Activated T-helper 2 cell treated with anti-CD3 and anti-CD28 coated beads, Interferon-gamma antibody, Interleukin-2, Interleukin-4, amounts not matched to agents 10 μg/mL and 5 μg/mL and 100 μg/mL, durations not matched to agents 14 hours and 24 hours and 36 hours (primary cell): ENCODE results near the gene S100A8. TPM values are rescaled to one million over a fixed set of nuclear protein-coding genes. Genes with fewer than 3 reads are reported as not detected.

Source experiments
- DNase-seq: peaks from one replicate; pipeline ENCODE4 v3.0.0; 2021; ENCODE audit warnings: low spot score
- H3K27ac Mint-ChIP-seq: one replicate; pipeline ENCODE4 v1.8.0; 2021; ENCODE audit warnings: mixed read lengths
- H3K27me3 Mint-ChIP-seq: one replicate; pipeline ENCODE4 v1.8.0; 2021; ENCODE audit warnings: low read depth, mixed read lengths
- H3K36me3 Mint-ChIP-seq: one replicate; pipeline ENCODE4 v1.8.0; 2021; ENCODE audit warnings: low read depth, mixed read lengths
- H3K4me1 Mint-ChIP-seq: one replicate; pipeline ENCODE4 v1.8.0; 2021; ENCODE audit warnings: low read depth, mixed read lengths
- H3K4me3 Mint-ChIP-seq: one replicate; pipeline ENCODE4 v1.8.0; 2021; ENCODE audit warnings: low read depth, mild to moderate bottlenecking, moderate library complexity, mixed read lengths
- H3K9me3 Mint-ChIP-seq: one replicate; pipeline ENCODE4 v1.8.0; 2021; ENCODE audit warnings: mixed read lengths
- intact Hi-C: fragments of 100-400 bp; cut with micrococcal nuclease; formaldehyde crosslinking; loops from one replicate; pipeline ENCODE4 v1.15.1; 2023
- total RNA-seq: library from RNA; stranded (reverse); gene quantifications from 2 replicates; pipeline ENCODE4 v1.2.3, GENCODE V29; 2022

S100A8 gene
- total RNA-seq = not detected in 2 replicates

DNA sequence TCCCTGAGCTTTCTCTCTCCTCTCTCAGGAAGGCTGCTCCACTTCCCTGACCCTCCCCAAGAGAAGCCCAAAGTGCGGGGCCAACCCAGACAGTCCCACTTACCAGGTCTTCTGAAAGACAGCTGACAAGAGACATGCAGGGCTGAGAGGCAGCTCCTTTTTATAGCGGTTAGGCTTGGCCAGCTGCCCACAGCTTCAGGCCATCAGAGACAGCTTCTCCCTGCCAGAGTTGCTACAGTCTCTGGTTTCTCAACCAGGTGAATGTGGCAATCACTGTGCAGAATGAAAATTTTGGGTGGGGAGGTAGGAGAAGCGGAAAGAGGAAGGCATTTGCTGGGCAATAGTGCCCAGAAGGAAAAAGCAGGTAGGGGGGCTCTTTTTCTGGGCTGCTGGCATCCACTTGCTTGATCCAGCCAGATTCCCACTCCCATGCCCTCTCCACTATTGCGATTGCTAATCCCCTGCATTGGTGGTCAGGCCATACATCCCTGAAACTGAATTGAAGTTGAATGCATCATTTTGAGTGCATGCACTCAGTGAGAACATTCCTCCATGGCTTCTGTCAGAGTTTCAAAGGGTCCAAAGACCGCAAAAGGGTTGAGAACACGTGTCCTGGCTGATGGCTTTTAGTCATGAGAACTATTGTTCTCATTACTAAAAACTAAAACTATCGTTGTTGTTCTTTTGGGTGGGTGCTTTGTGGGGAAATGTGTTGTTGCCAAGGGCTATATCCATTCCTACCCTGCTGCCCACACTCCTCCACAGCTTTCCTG, at the start of gene S100A8:
TSS of gene S100A8 (minus strand) at position 136 of the 773 bp plus-strand sequence. CDS start 538 bp downstream, outside the sequence.
- peaks cover 4% of the 10 kb centered on the region for H3K4me1 Mint-ChIP-seq
- no peak for DNase-seq
- no peaks in the 10 kb centered on the region for H3K36me3 Mint-ChIP-seq
- no peak within 1 kb of the TSS for H3K4me3 Mint-ChIP-seq
- H3K9me3 Mint-ChIP-seq = no peaks in the 10 kb centered on the region
- H3K27me3 Mint-ChIP-seq = peaks cover 2% of the 10 kb centered on the region
- H3K27ac Mint-ChIP-seq = no peak within 1 kb of the TSS
- intact Hi-C loops = no loop called here

GRCh38 chr1:153439273-153439672, 48.4 kb upstream of the S100A8 start:
- DNase-seq = no peak
- Mint-ChIP-seq H3K4me1 (no peaks in the 10 kb centered on the region), H3K27me3 (peaks cover 2% of the 10 kb centered on the region), H3K4me3 (no peak overlapping the region), H3K9me3 (no peaks in the 10 kb centered on the region), H3K27ac (no peak overlapping the region), H3K36me3 (no peaks in the 10 kb centered on the region)
- intact Hi-C loops = no loop called here

DNA sequence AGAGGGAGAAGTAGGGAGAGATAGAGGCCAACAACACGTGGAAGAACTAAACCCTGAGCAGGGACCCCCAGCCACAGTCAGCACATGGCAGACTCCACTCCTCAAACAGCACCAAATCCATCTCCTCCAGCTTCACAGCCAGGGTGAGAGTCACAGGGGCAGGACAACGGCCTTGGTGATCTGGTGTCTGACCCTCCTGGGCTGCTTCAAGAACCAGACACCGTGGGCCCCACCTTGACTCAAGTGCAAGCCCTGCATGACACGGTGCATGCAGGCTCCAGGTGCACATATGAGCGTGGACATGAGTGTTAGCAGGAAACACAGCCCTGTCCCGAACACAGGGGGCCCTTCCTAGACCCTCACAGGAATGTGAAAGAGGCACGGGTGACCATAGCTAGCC, 47.7 kb upstream of the S100A8 start:
- intact Hi-C loops = no loop called here
- H3K36me3 Mint-ChIP-seq = no peaks in the 10 kb centered on the region
- no peaks in the 10 kb centered on the region for H3K4me1 Mint-ChIP-seq
- H3K27ac Mint-ChIP-seq = no peak overlapping the region
- no peaks in the 10 kb centered on the region for H3K9me3 Mint-ChIP-seq
- H3K4me3 Mint-ChIP-seq = no peak overlapping the region
- peaks cover 2% of the 10 kb centered on the region for H3K27me3 Mint-ChIP-seq
- no peak for DNase-seq

DNA sequence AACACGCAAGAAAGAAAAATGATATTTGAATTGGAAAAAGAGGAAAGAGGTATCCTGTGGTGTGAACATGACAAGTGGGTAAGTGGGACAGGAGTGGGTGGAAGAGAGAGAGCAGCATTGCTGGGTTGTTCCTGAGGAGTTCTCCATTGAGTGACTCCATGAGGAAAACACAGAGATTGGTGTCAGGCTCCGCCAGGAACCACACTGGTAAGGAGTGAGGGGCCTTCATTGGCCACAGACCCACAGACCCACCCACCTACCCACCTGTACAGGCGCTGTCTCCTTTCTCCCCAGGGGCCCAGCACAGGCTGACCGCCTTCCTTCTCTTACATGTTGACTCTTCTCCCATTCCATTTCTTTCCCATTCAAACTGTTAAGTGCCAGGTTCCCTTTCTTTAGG, 46.4 kb upstream of the S100A8 start:
- Mint-ChIP-seq H3K27me3 (peaks cover 2% of the 10 kb centered on the region), H3K36me3 (no peaks in the 10 kb centered on the region), H3K4me3 (no peak overlapping the region), H3K4me1 (no peaks in the 10 kb centered on the region), H3K9me3 (no peaks in the 10 kb centered on the region), H3K27ac (no peak overlapping the region)
- DNase-seq = no peak
- intact Hi-C loops = no loop called here

DNA sequence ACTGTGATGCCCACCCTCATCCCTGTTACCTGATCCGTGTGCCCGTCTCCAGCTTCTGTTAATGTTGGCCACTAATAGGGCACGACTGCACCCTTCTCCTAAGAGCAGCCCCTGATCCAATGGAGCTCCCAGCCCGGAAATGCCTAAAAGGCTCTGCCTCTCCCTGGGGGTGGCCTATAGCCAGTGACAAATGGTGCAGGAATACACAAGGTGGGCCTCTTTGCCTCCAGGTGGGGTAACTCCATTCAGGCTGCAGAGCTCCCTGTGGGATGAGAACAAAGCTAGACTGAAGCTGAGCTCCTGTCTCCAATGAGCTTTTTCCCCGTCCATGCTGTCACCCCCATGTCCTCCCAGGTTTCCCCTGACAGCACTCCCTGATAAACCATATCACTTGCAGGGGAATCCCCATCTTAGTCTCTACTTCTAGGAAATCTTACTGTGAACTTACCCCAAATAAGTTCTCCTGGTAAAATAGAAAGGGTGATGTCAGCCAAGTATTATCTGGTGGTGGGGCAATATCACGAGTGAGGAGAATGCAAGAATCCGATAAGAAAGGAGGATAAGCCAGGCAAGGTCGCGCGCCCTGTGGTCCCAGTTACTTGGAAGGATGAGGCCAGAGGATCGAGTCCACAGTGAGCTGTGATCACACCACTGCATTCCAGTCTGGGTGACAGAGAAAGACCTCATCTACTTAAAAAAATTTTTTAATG, 44.0 kb upstream of the S100A8 start:
- Mint-ChIP-seq H3K27me3 (peaks cover 2% of the 10 kb centered on the region), H3K4me3 (no peak overlapping the region), H3K36me3 (no peaks in the 10 kb centered on the region), H3K27ac (no peak overlapping the region), H3K4me1 (no peaks in the 10 kb centered on the region), H3K9me3 (no peaks in the 10 kb centered on the region)
- no peak for DNase-seq
- intact Hi-C loops = no loop called here

DNA sequence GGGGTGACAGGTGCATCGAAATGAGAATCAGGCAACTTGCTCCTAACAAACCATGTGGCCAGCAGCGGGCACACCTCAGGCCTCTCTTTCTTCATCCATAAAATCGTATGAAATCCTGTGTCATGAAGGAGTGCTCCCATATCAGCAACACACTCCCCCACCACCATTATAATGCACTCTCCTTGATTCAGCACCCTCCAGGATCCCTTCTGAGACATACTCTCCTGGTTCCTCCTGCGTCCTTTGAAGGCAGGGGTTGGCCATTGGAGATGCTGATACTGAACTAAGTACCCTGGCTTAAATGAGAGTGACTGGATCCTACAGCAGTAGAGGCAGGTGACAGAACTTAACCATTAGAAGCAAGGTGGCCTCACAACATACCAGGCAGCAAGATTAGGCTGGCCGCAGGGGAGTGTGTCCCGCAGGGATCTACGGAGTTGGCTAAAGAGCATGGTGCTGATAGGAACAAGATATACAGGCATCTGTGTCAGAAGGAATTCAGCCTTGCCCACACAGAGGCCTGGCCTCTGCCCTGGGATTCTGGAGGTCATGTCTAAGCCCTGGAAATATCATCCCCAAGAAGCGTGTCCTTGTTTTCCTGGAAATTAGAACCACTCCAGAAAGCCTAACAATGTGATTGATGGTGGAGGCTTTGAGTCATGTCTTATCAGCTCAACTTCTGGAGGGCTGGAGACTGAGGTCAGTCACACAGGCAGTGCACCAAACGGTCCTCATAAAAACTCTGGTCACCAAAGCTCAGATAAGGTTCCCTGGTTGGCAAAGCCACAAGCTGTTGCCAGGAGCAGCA, 42.2 kb upstream of the S100A8 start:
- intact Hi-C loops = no loop called here
- Mint-ChIP-seq H3K4me1 (no peaks in the 10 kb centered on the region), H3K9me3 (no peaks in the 10 kb centered on the region), H3K4me3 (no peak overlapping the region), H3K36me3 (no peaks in the 10 kb centered on the region), H3K27ac (no peak overlapping the region), H3K27me3 (no peaks in the 10 kb centered on the region)
- no peak for DNase-seq

DNA sequence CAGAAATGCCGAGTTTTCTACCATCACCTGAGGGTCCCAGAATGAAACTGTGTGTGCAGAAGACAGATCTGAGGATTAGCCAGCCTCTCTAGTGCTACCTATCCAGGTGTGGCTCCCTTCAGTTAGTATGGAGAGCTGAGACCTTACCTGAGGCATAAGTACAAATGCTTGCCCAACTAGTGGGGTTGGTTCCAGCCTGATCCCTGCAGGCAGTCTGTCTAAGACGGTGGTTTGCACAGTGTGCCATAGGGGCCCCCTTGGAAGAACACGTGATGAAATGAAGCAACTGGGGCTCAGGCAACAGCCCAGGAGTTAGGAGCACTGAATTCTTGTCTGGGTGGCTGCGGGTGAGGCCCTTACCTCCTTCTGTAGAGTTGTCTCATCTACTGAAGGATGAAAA, 41.1 kb upstream of the S100A8 start:
- no peaks in the 10 kb centered on the region for H3K4me1 Mint-ChIP-seq
- H3K27ac Mint-ChIP-seq = no peak overlapping the region
- intact Hi-C loops = no loop called here
- H3K4me3 Mint-ChIP-seq = no peak overlapping the region
- H3K27me3 Mint-ChIP-seq = no peaks in the 10 kb centered on the region
- H3K36me3 Mint-ChIP-seq = no peaks in the 10 kb centered on the region
- no peak for DNase-seq
- H3K9me3 Mint-ChIP-seq = no peaks in the 10 kb centered on the region

- intact Hi-C loops = no loop called here
- no peak for DNase-seq
- Mint-ChIP-seq H3K27ac (no peak overlapping the region), H3K36me3 (no peaks in the 10 kb centered on the region), H3K9me3 (no peaks in the 10 kb centered on the region), H3K4me3 (no peak overlapping the region), H3K4me1 (no peaks in the 10 kb centered on the region), H3K27me3 (no peaks in the 10 kb centered on the region)
Observed at GRCh38 chr1:153431427-153431826, 40.6 kb upstream of the S100A8 start.

- no peaks in the 10 kb centered on the region for H3K4me1 Mint-ChIP-seq
- no peak overlapping the region for H3K27ac Mint-ChIP-seq
- H3K9me3 Mint-ChIP-seq = no peaks in the 10 kb centered on the region
- DNase-seq = no peak
- no peak overlapping the region for H3K4me3 Mint-ChIP-seq
- no peaks in the 10 kb centered on the region for H3K36me3 Mint-ChIP-seq
- intact Hi-C loops = no loop called here
- H3K27me3 Mint-ChIP-seq = no peaks in the 10 kb centered on the region
Observed at GRCh38 chr1:153431002-153431401, 40.1 kb upstream of the S100A8 start.

DNA sequence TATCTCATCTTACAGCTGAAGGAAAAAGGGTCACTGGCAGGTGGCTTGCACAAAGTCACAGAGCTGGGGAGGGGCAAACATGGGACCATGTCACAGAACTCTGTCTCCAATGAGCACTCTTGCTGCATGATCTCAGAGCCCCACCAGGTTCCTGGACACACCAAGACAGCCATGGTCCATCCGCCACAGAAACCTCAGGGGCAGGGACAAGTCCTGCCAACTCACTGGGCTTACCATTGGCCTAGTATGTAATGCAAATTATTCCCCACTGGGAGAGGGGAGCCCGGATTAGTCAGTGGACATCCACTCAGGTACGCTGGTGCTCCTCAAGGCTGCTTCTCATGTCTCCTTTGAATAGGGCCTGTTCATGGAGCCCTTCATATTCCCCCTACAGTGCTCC, 39.7 kb upstream of the S100A8 start:
- Mint-ChIP-seq H3K27me3 (peaks cover under 1% of the 10 kb centered on the region), H3K4me1 (no peaks in the 10 kb centered on the region), H3K36me3 (no peaks in the 10 kb centered on the region), H3K9me3 (no peaks in the 10 kb centered on the region), H3K27ac (no peak overlapping the region), H3K4me3 (no peak overlapping the region)
- intact Hi-C loops = no loop called here
- no peak for DNase-seq

GRCh38 chr1:153430166-153430553, 39.3 kb upstream of the S100A8 start:
- Mint-ChIP-seq H3K27me3 (peaks cover 1% of the 10 kb centered on the region), H3K4me3 (no peak overlapping the region), H3K4me1 (no peaks in the 10 kb centered on the region), H3K9me3 (no peaks in the 10 kb centered on the region), H3K27ac (no peak overlapping the region), H3K36me3 (no peaks in the 10 kb centered on the region)
- intact Hi-C loops = no loop called here
- DNase-seq = no peak

DNA sequence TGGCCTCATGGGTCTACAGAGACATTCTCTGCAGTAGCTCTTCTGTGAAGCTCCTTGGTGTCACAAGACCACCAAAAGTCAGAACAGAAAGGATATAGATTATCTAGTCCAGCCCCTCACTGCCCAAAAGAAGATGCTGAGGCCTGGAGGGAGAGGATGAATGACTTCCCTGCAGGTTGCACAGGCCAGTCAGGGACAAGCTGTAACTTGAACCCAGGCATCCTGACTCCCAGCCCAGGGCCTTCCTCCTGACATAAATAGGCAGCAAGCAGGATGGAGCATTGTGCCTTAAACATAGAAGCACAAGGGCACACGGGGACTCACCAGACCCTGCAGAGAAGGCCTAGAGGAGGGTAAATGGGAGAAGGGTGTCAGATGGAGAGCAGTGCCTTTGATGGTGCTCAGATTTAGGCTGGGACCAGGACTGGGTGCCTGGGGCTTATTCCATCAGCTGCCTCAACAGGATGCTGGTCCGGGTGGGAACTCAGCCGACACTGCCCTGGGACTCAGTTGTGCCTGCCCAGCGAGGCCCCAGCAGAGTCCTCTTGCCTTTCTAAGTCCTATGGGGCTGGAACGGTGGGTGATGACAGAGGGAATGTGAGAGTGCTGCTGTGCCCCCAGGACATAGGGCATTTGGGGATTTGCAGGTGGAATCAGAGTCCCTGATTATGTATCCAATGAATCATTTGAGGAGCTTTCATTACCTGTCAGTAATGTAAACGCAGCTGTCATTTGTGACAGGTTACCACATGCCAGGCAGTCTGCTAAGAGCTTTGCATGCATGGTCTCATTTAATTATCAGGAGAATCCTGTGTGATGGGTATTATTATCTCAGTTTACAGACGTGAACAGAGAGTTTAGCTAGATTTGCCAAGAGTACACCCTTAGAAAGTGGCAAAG, 38.6 kb upstream of the S100A8 start:
- Mint-ChIP-seq H3K27ac (no peak overlapping the region), H3K27me3 (peaks cover 1% of the 10 kb centered on the region), H3K4me1 (no peaks in the 10 kb centered on the region), H3K9me3 (no peaks in the 10 kb centered on the region), H3K4me3 (no peak overlapping the region), H3K36me3 (no peaks in the 10 kb centered on the region)
- intact Hi-C loops = no loop called here
- no peak for DNase-seq
